Activated T-helper 9 cell treated with anti-CD3 and anti-CD28 coated beads, Interleukin-2, amount 50 U/mL, for 16 hours (primary cell): ENCODE data around the gene CRELD1.
A peak's percentile ranks its signal among the peaks of the same experiment; 100 is the strongest.

ENCODE experiments used
- DNase-seq: peaks from one replicate; pipeline ENCODE4 v3.0.0-alpha.2; 2020; ENCODE audit warnings: low read depth

Gene CRELD1

GRCh38 chr3:9903904-9904303, 29.7 kb upstream of the CRELD1 start:
- DNase-seq: no peak

GRCh38 chr3:9906480-9906879, 27.2 kb upstream of the CRELD1 start:
- DNase-seq: no peak

GRCh38 chr3:9908286-9908685, 25.3 kb upstream of the CRELD1 start:
- DNase-seq: no peak

- DNase-seq: no peak
These were observed 24.2 kb upstream of the CRELD1 start for GRCh38 chr3:9909221-9910013.

- DNase-seq: no peak
These were observed 21.8 kb upstream of the CRELD1 start for GRCh38 chr3:9911863-9912262.

- DNase-seq: no peak
These were observed 21.2 kb upstream of the CRELD1 start for GRCh38 chr3:9912294-9912935.

GRCh38 chr3:9913601-9914000, 20.0 kb upstream of the CRELD1 start:
- no peak for DNase-seq

GRCh38 chr3:9914011-9914410, 19.6 kb upstream of the CRELD1 start:
- no peak for DNase-seq

- DNase-seq: no peak
These were observed 18.9 kb upstream of the CRELD1 start for GRCh38 chr3:9914559-9915253.

GRCh38 chr3:9915254-9916141, 18.1 kb upstream of the CRELD1 start:
- DNase-seq: no peak

- no peak for DNase-seq
These were observed 17.3 kb upstream of the CRELD1 start for GRCh38 chr3:9916346-9916733.

GRCh38 chr3:9916734-9917680, 16.6 kb upstream of the CRELD1 start, which contains the start of gene IL17RC:
IL17RC (plus strand) TSS chr3:9917098; CDS start chr3:9917316, 218 bp downstream.
- DNase-seq: no peak

- no peak for DNase-seq
These were observed 15.8 kb upstream of the CRELD1 start for GRCh38 chr3:9917820-9918219.

- DNase-seq: no peak
These were observed 15.2 kb upstream of the CRELD1 start for GRCh38 chr3:9918261-9919038.

- DNase-seq: no peak
These were observed 5.5 kb upstream of the CRELD1 start for GRCh38 chr3:9928158-9928557.

GRCh38 chr3:9930804-9931418, 2.7 kb upstream of the CRELD1 start:
- DNase-seq: no peak

- DNase-seq: no peak
These were observed 1.1 kb upstream of the CRELD1 start for GRCh38 chr3:9932535-9932842.

GRCh38 chr3:9932843-9933560, 632 bp upstream of the CRELD1 start:
- peak; percentile 86 for DNase-seq

- no peak for DNase-seq
These were observed 594 bp downstream of the CRELD1 start for GRCh38 chr3:9934235-9934621.
